NCI-H2107 treated with DMSO at 0.1 percent for 48 hours (cell line): ENCODE results near the gene ULK2.
A peak's percentile ranks its signal among the peaks of the same experiment; 100 is the strongest.

Experiments
- DNase-seq: peaks from one replicate; lab custom pipeline; 2025; ENCODE audit not compliant: unreplicated experiment; lab: John Stamatoyannopoulos, UW

The ULK2 gene

GRCh38 chr17:19728084-19728495 is 139.6 kb downstream of the ULK2 start:
- peak; percentile 20 for DNase-seq

GRCh38 chr17:19727501-19728078 is 140.1 kb downstream of the ULK2 start:
- peak; percentile 14 for DNase-seq

GRCh38 chr17:19726631-19727376 is 140.9 kb downstream of the ULK2 start:
- DNase-seq: no peak

DNA sequence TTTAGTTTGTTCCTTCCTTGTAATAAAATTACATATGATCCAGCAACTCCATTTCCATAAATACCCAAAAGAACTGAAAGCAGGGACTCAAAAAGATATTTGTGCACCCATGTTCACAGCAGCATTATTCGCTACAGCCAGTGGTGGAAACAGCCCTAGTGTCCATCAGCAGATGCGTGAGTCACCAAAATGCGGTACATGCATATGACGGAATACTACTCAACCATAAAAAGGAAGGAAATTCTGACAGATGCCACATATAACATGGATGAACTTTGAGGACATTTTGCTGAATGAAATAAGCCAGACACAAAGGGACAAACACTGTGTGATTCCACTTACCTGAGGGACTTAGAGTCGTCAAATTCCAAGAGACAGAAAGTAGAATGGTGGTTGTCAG is 142.2 kb downstream of the ULK2 start:
- no peak for DNase-seq

GRCh38 chr17:19724501-19725420 is 143.0 kb downstream of the ULK2 start:
- DNase-seq: no peak

DNA sequence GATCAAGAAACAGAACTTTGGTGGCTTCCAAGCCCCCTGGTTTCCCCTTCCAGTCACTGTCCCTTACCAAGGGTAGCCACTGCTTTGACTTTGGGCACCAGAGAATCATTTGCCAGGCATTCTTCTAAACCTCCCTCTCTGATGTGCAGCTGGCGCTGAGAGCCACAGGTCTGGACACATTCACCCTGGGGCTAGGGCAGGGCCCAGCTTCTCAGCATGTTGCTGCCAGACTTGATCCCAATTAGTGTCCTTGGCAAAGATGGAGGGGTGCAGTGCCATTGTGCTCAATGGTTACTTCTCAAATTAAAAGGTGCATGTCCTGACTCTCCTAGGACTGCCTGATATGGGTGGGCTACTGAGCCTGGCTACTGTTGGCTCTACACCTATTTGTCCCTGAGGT is 143.8 kb downstream of the ULK2 start:
- no peak for DNase-seq
